Mucosa of descending colon (tissue), 3 donors: ENCODE results near the gene CDC73. TPM values are rescaled to one million over a fixed set of nuclear protein-coding genes. Genes with fewer than 3 reads are reported as not detected.
"Not testable (repeated sequence)": the region's sequence is repeated elsewhere in the genome, so short reads cannot be mapped to it uniquely, and the experiment has no call there.

Source experiments
- ATAC-seq: fragments of 200-7000 bp; cut with Tn5 transposase; one replicate; pipeline ENCODE4 v1.9.1; 2020; ENCODE audit warnings: mild to moderate bottlenecking, moderate library complexity
- DNase-seq, 3 donors: peaks; one replicate each; pipeline ENCODE4 v3.0.0-alpha.2; 2020
- H3K36me3 ChIP-seq: fragments of 200-600 bp; one replicate; pipeline ENCODE4 v1.8.0; 2021; ENCODE audit warnings: low read depth, mild to moderate bottlenecking
- H3K4me1 ChIP-seq: fragments of 200-600 bp; one replicate; pipeline ENCODE4 v1.8.0; 2021; ENCODE audit warnings: low read depth, mild to moderate bottlenecking
- H3K4me3 ChIP-seq: fragments of 200-600 bp; one replicate; pipeline ENCODE4 v1.8.0; 2021; ENCODE audit warnings: mild to moderate bottlenecking
- H3K9me3 ChIP-seq: fragments of 200-600 bp; one replicate; pipeline ENCODE4 v1.8.0; 2021; ENCODE audit warnings: mild to moderate bottlenecking
- CTCF ChIP-seq: fragments of 200-600 bp; IDR thresholded peaks from one replicate; pipeline ENCODE4 v1.8.0; 2022; ENCODE audit warnings: antibody characterized with exemption, mild to moderate bottlenecking
- intact Hi-C, 2 donors: fragments of 100-400 bp; cut with DNase I in 1 of 2; cut with micrococcal nuclease in 1 of 2; formaldehyde crosslinking; loops; one replicate each; pipeline versions ENCODE4 v1.11.0 to v1.11.1; 2022; cut with DNase I, micrococcal nuclease
- total RNA-seq, 3 donors: library from RNA; stranded (reverse); fragmentation: NEBNext Ultra II Directional in 2 of 3; extraction: Animal tissue kit (Norgen Biotek cat#: 25700) in 2 of 3; gene quantifications; one replicate each; pipeline versions ENCODE4 v1.2.1 to v1.2.4, GENCODE V29; 2021 to 2023
- donor health status: DM: no; HTN: no; CAD: no; lungs with moderate emphysema.
- donor health status: DM: no; HTN: no; CAD: no.
- donor health status: DM: no; HTN: yes; CAD: no.

The CDC73 gene
- total RNA-seq, 3 donors from 2014 or later = 41.0 to 82.0 (median 45.3) TPM

- H3K9me3 ChIP-seq = no peaks in the 10 kb centered on the region
- TF ChIP-seq CTCF = no peak
- no peak for ATAC-seq
- no peaks in the 10 kb centered on the region for H3K4me1 ChIP-seq
- intact Hi-C loops = no loop called here
- no peak for DNase-seq
- H3K36me3 ChIP-seq = no peaks in the 10 kb centered on the region
- H3K4me3 ChIP-seq = no peak overlapping the region
Observed at GRCh38 chr1:193275773-193276172, 153.9 kb downstream of the CDC73 start.

- no peak overlapping the region for H3K4me3 ChIP-seq
- no peaks in the 10 kb centered on the region for H3K9me3 ChIP-seq
- no peak for TF ChIP-seq CTCF
- H3K4me1 ChIP-seq = no peaks in the 10 kb centered on the region
- DNase-seq (no peak), ATAC-seq (no peak)
- H3K36me3 ChIP-seq = no peaks in the 10 kb centered on the region
- intact Hi-C loops = no loop called here
Observed at GRCh38 chr1:193278968-193279367, 157.1 kb downstream of the CDC73 start.

- Histone ChIP-seq H3K9me3 (no peaks in the 10 kb centered on the region), H3K36me3 (no peaks in the 10 kb centered on the region), H3K4me3 (no peak overlapping the region), H3K4me1 (no peaks in the 10 kb centered on the region)
- no peak for TF ChIP-seq CTCF
- no peak for DNase-seq
- no peak for ATAC-seq
- intact Hi-C loops = no loop called here
Observed at GRCh38 chr1:193281894-193282293, 160.1 kb downstream of the CDC73 start.

GRCh38 chr1:193283016-193283415, 161.2 kb downstream of the CDC73 start:
- ATAC-seq (no peak), DNase-seq (no peak)
- Histone ChIP-seq H3K4me1 (no peaks in the 10 kb centered on the region), H3K4me3 (no peak overlapping the region), H3K36me3 (no peaks in the 10 kb centered on the region), H3K9me3 (no peaks in the 10 kb centered on the region)
- intact Hi-C loops = no loop called here
- TF ChIP-seq CTCF = no peak

- no peak for DNase-seq
- Histone ChIP-seq H3K4me3 (no peak overlapping the region), H3K36me3 (no peaks in the 10 kb centered on the region), H3K9me3 (no peaks in the 10 kb centered on the region), H3K4me1 (no peaks in the 10 kb centered on the region)
- TF ChIP-seq CTCF = no peak
- intact Hi-C loops = no loop called here
- no peak for ATAC-seq
Observed at GRCh38 chr1:193284219-193284618, 162.4 kb downstream of the CDC73 start.

GRCh38 chr1:193285641-193286040, 163.8 kb downstream of the CDC73 start:
- TF ChIP-seq CTCF = no peak
- no peaks in the 10 kb centered on the region for H3K9me3 ChIP-seq
- ATAC-seq = no peak
- no peaks in the 10 kb centered on the region for H3K4me1 ChIP-seq
- H3K4me3 ChIP-seq = no peak overlapping the region
- intact Hi-C loops = no loop called here
- H3K36me3 ChIP-seq = no peaks in the 10 kb centered on the region
- no peak for DNase-seq

- intact Hi-C loops, H3K4me3 ChIP-seq, H3K36me3 ChIP-seq, DNase-seq, H3K4me1 ChIP-seq, ATAC-seq, H3K9me3 ChIP-seq: not testable (repeated sequence)
Observed at GRCh38 chr1:193288548-193289080, 166.8 kb downstream of the CDC73 start.
